Measurements from ENCODE around the gene SLC12A6.
"Not testable (repeated sequence)": the region's sequence is repeated elsewhere in the genome, so short reads cannot be mapped to it uniquely, and the experiment has no call there.

GRCh38 chr15:34380491-34380890, 42.9 kb upstream of the SLC12A6 start:
- TF ChIP-seq CTCF, POLR2A (IDR thresholded peaks at IDR 0.05): not testable (repeated sequence)

All from right lobe of liver (tissue), 4 donors.